T-helper 2 cell treated with Interferon-gamma antibody and Interleukin-4, amounts not matched to agents 100 ng/mL and 5 ng/mL, for 36 hours (primary cell): Measurements from ENCODE around the gene EXOC4. TPM values are rescaled to one million over a fixed set of nuclear protein-coding genes. Genes with fewer than 3 reads are reported as not detected.

Source experiments
- intact Hi-C: fragments of 100-400 bp; cut with micrococcal nuclease; formaldehyde crosslinking; loops from one replicate; pipeline ENCODE4 v1.15.1; 2023
- total RNA-seq: library from RNA; stranded (reverse); gene quantifications from 2 replicates; pipeline ENCODE4 v1.2.3, GENCODE V29; 2022

The EXOC4 gene
- total RNA-seq, 1 donor from 2014 or later = 74.2 TPM

DNA sequence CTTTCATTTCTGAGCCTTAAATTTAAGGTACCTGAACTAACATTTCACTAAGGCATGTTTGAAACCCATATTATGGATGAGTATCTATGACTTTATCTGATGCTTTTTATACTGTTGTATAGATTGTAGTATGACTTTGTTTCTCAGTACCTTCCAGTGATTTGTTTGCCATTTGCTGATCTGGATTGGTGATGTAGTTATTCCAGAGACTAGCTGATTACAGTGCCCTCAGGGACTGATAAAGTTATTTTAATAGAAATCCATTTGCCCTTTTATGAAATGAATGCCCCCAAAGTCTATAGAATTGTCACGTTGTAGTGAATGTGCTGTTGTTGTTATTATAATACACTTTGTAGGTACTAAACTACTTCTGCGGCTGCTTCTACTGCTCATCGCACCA lies 488.8 kb downstream of the EXOC4 start:
- intact Hi-C loops = no loop called here

DNA sequence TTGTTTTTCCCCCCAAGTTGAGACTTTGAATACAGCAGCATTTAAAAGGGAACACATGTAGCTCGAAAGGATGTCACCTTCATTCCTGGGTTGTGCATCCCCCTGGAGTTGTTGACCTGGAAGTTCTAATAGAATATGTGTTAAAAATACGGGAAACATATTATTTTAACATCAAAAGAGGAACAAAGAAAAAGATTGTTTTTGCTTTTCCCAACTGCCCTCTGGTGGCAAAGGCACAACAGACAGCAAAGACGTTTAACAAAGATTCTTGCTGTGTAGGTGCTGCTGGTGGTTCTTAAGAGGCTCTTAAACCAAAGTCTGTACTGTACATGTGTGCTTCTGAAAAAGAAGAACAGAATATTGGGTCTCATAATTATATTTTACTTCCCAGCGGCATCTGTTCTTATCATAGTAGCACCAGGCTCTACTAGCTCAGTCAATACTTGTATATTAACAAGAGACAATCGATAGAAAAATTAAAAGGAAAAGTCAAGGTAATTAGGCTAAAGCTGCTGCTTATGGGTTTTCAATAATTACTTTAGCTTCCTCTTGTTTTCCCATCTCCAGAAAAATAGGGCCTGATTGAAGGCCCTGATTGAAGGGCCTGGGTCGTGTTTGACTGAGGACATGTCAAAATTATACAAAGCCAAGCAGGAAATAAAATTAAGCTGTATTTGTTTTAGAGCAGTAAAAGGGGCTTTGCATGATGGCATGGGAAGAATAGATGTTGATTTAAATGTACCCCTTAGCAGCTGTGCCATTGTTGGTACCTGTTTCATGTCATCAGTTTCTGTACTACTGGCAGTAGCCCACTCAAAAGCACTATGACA lies 490.0 kb downstream of the EXOC4 start:
- intact Hi-C loops = no loop called here

DNA sequence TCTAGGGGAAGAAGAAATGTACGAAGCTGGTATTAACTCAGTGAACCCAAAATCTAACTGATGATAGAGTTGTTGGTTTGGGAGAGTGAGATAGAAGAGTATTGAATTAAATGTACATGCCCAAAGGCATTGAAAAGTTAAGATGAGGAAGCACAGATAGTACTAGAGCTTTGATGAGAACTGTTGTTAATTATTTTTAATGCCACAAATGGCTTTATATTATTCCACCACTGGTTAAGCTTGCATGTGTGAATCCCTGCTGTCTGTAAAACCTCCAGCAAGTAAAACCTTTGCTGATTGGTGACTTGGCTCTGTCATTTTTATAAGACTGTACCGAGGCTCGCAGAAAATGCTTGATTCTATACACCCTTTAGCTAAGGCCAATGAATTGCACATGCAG lies 491.6 kb downstream of the EXOC4 start:
- intact Hi-C loops = no loop called here

DNA sequence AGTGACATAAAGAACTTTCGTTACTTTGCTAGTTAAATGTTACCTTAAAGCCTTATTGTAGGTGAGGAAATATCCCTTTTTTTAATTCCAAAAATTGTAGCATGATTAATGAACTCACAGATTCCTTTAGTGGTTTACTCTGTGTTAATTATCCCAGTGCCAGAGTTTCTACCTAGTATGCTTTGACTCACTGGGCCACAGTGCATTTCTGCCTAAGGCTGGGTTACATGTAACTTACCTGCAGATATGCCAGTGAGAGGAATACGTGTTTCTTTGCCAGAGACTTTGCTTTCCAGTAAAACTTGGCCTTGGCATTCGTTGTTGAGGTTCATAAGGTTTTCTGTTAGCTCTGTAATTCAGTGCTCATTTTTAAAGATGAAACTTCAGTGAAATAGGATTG lies 493.4 kb downstream of the EXOC4 start:
- intact Hi-C loops = no loop called here

DNA sequence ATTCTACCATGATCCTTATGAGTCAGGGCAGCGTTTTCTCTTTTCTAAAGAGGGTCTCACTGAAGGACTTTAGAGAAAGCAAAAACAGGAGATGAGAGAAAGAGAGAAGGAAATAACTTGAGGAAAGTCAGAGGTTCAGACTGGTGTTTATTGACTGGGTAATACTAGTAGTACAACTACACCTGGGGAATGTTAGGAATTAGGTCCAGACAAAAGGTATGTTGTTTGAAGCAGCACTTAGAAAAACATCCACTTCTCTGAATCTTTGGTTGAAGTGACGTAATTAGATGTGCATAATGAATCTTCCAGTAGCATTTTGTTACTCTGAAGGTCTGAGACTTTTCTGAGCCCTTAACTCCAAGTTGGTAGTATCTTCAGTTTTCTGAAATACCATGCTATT lies 494.0 kb downstream of the EXOC4 start:
- intact Hi-C loops = no loop called here

DNA sequence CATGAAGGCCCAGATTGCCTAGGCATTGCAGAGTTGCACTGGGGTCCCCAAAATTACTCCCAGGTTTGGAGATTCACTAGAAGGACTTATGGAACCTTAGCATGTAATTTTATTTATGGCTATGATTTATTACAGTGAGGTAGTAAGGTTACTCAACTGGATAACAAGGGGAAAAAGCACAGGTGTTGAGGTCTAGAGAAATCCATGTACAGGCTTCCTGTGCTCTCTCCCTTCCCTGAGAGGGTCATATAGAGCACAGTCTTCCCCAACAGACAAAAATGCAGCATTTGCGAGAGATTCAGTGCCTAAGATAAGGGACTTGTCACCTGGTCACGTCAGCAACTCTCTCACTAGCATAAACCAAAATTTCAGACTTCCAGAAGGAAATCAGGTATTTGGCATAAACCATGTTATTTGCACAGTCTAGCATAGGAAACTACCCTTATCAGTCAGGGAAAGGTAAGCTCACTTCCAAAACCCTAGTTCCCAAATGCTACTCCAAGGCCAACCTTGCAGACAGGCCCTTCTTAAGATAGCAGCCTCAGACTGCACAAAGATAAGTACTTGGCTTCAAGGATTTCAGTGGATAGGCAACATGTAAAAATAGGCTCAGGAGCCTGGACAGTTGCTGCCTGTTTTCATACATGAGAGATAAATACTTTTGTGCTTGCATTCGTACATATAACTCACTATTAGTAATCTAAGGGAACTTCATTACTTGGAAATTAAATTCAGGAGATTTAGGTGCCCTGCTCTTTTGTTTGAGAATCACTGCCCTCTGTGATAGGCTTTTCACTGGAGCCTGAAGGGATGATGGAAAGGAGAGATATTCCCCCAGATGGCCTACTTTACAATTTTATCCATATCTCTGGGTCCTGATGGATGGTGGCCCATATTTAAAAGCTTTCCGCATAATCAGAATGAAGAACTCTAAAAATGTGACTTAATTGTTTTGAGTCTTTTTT lies 495.8 kb downstream of the EXOC4 start:
- intact Hi-C loops = no loop called here

DNA sequence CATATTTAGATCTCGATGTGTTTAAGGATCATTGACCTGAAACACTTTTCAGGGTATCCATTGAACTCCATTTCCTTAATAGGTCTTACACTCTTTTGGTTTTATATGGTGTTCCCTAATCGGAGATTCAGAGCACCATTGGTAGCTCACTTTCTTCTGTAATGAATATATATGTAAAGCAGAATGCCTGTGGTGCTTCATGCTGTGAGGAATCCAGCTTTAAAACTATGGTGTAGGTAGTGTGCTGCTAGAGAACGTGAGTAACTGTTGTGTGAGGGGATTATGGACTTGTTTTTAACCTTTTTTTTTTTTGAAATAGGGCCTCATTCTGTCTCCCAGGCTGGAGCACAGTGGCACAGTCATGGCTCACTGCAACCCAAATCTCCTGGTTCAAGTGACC lies 497.4 kb downstream of the EXOC4 start:
- intact Hi-C loops = no loop called here

DNA sequence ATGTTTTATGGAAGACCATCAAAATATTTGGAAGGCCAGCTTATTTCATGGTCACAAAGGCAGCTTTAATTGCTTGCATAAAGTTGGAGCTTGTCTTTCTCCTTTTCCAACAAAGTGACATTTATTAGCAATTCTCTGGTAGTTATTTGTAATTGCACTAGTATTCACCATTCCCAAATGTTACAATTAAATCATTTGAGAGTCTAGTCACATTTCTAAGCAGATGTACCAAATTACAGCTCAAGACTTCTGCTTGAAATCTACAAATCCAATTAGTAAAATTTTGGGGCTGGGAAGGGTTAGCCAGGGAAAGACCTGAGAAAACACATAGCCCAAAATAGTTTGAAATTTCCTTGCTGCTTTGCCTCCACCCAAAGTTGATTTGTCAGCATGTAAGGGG lies 498.2 kb downstream of the EXOC4 start:
- intact Hi-C loops = no loop called here

DNA sequence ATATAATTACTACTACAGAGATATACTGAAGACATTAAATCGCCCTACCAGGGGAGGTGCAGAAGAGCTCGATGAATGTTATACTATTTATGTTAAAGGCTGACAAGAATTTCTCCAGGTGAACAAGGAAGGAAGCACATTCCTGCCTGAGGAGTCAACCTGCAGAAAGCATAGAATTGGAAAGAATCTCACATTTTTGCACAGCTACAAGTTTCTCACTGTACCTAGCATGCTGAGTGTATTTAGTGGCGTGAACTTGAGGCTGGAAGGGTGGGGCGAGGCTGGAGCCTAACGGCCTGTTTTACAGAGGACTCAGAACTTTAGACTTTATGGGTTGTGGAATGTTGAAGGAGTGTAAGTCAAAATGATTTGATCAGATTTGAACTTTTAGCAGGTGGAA lies 500.6 kb downstream of the EXOC4 start:
- intact Hi-C loops = no loop called here

DNA sequence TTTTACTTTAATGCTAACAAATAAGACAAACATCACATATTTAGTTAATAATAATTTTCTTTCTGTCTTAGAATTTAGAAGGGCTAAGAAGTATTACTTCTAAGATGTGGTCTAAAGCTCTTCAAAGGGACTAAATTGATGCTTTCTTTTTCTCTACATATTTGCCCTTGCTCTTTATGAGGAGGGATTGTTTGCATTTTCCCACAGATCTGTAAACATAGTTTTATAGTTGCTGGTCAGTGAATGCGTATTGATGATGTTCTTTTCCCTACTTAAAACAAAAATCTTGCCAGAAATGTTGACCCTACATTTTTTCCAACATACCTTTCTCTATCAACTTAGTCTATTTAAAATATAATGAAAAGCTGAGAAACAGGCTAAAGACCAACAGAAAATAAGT lies 501.8 kb downstream of the EXOC4 start:
- intact Hi-C loops = no loop called here

DNA sequence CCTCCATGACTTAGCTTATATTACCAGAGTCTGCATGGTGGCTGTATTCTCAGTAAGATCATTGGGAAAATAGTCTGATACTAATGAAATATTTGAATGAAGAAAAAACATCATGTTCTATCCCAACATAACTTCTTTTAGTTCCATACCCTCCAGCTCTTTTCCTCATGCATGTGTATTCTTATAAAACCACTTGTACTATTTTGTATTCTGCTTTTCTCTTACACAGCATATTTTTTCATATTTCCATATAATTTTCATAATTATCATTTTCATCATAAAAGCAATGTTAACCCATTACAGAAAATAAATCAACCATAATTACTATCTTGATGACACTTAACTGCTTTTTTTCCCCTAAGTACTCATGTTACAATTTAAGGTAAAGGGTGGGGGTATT lies 503.0 kb downstream of the EXOC4 start:
- intact Hi-C loops = no loop called here

DNA sequence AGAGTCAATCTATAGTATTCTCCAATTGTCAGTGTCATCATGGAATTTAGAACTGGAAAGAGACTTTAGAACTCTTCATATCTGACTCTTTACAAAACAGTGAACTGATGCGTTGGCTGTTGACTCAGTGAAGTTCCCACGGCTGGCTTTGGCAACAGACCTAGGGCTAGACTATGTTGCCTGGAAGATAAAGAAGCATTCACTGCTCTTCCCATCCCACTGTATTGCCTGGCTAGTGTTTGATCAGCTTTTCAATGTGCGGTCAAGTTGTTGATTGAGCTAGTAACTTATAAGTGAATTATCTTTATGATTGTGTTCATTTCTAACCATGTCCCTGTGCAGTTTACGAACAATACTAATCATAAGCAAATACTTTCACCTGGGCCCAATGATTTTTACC lies 508.6 kb downstream of the EXOC4 start:
- intact Hi-C loops = no loop called here

DNA sequence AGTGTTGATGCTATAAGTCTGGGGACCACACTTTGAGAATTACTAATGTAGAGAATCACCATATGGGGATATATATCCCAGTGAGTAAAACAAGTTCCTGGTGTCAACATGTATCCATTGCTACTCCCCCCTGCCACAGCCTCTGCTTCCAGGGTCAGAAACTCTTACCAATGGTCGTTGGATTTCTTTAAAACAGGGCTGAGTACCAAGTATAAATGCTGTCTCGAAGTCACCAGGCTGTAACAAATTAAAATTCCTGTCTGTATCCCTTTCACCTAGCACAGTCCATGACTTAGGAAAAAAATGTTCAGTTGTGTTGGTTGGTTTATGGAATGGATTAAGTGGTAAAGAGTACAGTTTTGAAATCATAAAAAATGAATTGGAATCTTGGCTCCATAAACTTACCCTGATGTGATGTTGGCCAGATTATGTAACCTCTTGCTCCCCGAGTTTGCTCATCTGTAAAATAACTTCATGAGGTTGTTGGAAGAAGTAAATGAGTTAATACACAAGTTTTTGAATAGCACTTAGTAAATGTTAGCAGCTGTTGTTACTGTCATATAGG lies 510.3 kb downstream of the EXOC4 start:
- intact Hi-C loops = no loop called here

DNA sequence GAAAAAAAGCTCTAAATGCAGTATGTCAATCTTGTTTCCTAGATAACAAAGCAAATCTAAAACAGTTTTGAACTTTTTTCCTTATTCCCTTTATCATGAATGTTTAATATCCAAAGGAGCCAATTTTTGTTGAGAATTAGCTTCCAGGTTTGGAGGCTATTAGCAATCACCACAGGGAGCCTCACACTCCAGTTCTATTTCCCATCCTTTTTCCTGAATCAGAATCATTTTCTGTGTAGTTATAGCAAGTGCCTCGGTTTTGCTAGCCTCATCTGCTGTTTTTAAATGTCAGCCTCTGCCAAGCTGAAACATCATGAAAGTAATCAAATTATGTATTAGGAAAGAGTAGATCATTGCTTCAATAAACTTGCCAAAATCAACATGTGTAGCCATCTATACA lies 516.8 kb downstream of the EXOC4 start:
- intact Hi-C loops = no loop called here

DNA sequence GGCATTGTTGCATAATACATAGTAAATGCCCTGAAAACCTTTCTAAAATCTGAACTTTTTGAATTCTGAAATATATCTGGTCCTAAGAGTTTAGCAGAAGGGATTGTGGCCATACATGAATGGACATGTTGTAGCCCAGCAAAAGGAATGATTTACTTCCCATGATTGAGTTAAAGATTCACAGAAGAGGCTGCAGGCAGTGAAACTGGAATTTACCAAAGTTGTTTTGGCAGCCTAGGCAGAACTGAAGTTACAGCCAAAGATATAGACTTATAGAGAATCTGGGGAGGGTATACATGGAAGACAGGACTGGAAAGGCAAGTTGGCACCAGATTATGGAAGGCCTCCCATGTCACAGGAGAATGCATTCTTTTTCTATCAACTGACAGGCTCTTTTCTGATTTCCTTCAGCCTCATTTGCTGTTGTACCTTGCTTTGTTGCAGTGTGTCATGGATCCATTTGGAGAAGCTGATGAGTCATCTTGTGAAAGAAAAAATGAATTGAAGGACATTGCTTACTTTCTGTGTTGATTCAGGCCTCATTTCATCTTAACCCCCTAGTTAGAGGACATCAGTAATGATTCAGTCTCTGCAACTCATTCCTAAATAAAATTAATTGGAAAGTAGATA lies 518.1 kb downstream of the EXOC4 start:
- intact Hi-C loops = no loop called here

DNA sequence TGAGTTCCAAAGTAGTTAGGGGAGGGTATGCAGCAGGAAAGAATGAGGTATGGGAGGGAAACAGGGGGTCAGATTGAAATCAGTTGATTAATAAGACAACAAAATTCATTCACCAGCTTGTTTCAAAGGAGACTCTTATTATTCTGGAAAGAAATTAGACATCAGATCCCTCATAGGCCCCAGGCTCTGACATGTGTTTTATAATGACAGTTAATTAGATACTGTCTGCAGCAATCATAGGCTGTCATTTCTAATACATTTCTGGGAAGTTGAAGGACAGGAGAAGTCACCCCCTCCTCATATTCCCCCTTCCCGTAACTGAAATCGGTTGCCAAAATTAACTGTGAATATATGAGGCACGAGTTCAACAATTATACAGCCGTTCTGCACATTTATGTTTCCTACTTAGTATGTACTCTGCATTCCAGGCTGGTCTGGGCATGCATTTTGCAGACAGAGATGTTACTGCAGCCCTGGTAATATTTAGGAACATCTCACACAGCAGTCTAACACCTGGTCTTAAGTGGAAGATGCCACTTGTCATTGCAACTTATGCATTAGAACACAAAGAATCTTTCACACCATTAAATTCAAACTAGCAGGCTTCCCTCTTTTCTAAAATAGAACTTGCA lies 519.0 kb downstream of the EXOC4 start:
- intact Hi-C loops = no loop called here

DNA sequence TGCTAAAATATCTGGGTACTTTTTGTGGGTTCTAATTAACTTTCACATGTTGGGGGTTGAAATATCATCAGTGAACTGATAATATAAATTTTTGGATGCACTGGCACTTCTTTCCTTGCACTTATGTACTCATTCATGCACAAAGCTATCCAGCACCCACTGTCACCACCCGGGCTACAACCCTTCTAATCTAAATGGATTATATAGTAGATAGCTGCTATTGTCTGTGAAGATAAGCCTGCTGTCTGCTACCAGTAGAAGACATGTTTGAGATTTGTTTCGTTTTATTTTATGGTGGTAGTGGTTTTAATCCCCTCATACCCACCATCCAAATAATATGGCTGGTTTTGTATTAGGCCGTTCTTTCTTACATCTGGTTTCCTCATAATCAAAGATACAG lies 520.7 kb downstream of the EXOC4 start:
- intact Hi-C loops = no loop called here

DNA sequence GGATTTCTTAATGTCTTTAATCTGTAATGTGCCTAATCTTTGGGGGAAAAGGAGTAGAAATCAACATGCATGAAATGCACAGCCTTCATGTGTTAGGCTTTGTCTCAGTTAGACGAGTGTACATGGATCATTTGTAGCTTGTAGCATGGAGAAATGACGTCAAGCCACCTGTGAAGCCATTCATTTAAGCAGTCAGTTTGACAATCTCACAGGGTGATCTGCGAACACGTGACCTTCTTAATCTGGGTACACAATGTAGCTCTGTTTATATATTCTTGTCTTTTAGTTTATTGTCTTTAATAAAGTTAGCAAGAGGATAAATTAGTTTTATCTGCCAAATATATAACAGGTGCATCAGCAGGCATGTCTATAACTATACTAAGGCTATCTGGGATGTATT lies 522.3 kb downstream of the EXOC4 start:
- intact Hi-C loops = no loop called here

DNA sequence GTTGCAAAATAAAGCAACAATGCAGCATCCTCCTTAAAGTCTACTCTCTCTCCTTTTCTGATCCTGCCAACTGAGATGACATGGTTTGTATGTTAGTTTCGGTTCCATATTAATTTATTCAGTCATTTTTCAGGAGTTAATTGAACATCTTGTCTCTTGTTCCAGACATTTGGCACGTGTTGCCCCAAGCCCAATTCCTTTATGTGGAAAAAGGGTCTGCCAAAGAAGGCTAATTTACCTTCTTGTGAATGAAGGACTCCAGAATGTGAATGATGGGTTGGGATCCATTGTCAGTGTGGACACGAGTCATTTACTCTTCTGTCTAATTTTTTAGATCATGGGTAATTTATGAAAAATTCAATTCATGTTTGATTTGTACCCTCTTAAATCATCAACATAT lies 523.4 kb downstream of the EXOC4 start:
- intact Hi-C loops = no loop called here

DNA sequence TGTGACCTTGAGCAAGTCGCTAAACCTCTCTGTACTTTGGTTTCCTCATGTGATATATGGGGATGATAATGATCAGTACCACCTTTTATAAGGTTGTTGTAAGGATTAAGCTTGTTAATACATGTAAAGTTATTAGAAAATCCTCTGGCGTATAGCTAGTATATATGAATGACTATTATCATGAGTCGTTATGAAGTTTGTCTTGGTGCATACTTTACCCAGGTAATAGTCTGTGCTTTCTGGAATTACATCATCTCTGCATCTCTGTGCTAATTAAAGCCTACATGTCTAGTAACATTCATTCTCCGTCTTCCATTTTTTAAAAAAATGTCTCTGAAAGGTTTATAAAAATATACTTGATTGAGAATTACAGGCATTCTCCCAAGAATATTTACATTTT lies 524.8 kb downstream of the EXOC4 start:
- intact Hi-C loops = no loop called here

DNA sequence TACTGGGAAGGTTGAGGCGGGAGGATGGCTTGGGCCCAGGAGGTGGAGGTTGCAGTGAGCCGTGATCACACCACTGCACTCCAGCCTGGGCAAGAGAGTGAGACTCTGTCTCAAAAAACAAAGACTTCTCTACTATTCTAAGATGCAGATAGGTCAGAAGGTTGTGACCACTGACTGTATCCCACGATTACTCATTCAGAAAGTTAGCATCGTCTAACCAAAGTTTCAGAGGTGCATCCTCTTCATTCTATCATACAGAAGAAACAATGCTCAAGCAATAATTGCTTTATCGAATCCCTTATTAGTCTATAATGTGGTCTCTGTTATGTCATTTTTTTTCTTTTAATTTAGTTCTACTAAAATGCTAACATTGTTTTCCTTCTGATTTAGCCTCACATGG lies 525.6 kb downstream of the EXOC4 start:
- intact Hi-C loops = no loop called here
